A673 (cell line): Measurements from ENCODE around the gene AURKAIP1.

Source experiments
- EZH2 ChIP-seq: fragments of 200-600 bp; sonication (generic); IDR thresholded peaks from 2 replicates; pipeline ENCODE4 v1.6.1; 2017; ENCODE audit warnings: borderline replicate concordance, low read depth, mild to moderate bottlenecking, mixed read lengths, antibody characterized with exemption, low read length; ENCODE audit not compliant: poor library complexity, severe bottlenecking
- TF ChIP-seq, protein P1 (sequence below): fragments of 300-800, 200-600 bp; sonication (generic); conservative IDR thresholded peaks from 2 replicates; pipeline ENCODE4 v1.5.1; 2017; ENCODE audit warnings: low read depth, mild to moderate bottlenecking, antibody characterized with exemption, low read length, moderate library complexity, mixed read lengths

DNA sequence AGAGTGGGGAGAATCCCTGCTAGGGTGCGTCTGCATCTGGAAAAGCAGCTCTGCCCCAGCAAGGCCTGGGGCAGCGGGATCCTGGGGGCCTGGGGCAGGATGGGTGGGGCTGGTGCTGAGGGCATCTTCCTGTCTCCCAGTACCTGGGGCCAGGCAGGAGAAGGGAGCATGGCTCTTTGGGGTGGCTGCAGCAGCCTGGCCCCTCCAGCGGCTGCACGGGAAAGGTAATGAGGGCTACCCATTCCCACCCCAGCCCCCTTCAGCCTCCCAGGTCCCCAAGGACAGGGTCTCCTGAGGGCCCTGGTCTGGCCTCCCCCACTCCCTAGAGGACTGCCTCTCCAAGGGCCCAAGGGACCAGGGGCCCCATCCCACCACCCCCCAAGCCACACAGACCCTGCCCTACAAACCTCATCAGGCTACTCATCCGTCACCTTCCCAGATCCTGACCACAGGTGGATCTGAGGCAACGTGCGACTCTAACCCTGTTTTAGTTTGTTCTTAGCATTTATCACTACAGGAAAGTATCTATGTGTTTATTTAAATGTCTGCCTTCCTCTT, 47.0 kb upstream of the AURKAIP1 start:
- TF ChIP-seq, protein P1, sequence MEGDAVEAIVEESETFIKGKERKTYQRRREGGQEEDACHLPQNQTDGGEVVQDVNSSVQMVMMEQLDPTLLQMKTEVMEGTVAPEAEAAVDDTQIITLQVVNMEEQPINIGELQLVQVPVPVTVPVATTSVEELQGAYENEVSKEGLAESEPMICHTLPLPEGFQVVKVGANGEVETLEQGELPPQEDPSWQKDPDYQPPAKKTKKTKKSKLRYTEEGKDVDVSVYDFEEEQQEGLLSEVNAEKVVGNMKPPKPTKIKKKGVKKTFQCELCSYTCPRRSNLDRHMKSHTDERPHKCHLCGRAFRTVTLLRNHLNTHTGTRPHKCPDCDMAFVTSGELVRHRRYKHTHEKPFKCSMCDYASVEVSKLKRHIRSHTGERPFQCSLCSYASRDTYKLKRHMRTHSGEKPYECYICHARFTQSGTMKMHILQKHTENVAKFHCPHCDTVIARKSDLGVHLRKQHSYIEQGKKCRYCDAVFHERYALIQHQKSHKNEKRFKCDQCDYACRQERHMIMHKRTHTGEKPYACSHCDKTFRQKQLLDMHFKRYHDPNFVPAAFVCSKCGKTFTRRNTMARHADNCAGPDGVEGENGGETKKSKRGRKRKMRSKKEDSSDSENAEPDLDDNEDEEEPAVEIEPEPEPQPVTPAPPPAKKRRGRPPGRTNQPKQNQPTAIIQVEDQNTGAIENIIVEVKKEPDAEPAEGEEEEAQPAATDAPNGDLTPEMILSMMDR, result no peak
- TF ChIP-seq EZH2, result no peak
